22Rv1 (cell line): Measurements from ENCODE around the gene AEBP1.

Experiments
- H3K27ac ChIP-seq: fragments of 450-650 bp; 2 replicates; pipeline ENCODE4 v1.5.1; 2017
- ZFX ChIP-seq: fragments of 450-650 bp; IDR thresholded peaks from 2 replicates; pipeline ENCODE4 v1.6.1; 2017; ENCODE audit warnings: antibody characterized with exemption, borderline replicate concordance
- TF ChIP-seq, protein P1 (sequence below): fragments of 450-650 bp; IDR thresholded peaks from 2 replicates; pipeline ENCODE4 v1.5.1; 2017; ENCODE audit warnings: mild to moderate bottlenecking

Gene AEBP1

DNA sequence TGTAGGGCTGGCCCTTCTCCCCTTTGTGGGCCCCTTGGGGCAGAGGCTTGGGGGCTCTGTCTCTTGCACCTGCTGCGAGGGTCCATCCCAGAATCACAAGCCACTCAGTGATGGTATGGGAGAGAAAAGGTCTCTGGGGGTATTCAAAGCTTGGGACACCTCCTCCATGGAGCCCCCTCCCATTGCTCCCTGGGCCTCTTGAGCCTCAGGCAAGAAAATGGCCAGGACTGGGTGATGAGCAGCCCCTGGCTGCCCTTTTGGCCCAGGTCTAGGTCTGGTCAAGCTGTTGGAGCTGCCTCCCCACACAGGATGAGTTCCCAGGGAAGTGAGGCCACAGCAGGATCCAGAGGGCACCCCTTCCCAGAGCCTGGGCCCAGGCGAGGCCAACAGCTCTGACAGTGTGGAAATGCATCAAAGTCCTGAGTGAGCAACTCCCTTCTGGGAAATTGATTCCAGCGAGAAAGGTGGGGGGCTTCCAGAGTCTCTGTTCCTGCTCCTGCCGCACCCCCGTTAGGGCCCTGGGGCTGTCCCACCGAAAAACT is 40.4 kb downstream of the AEBP1 start:
- TF ChIP-seq, protein P1, sequence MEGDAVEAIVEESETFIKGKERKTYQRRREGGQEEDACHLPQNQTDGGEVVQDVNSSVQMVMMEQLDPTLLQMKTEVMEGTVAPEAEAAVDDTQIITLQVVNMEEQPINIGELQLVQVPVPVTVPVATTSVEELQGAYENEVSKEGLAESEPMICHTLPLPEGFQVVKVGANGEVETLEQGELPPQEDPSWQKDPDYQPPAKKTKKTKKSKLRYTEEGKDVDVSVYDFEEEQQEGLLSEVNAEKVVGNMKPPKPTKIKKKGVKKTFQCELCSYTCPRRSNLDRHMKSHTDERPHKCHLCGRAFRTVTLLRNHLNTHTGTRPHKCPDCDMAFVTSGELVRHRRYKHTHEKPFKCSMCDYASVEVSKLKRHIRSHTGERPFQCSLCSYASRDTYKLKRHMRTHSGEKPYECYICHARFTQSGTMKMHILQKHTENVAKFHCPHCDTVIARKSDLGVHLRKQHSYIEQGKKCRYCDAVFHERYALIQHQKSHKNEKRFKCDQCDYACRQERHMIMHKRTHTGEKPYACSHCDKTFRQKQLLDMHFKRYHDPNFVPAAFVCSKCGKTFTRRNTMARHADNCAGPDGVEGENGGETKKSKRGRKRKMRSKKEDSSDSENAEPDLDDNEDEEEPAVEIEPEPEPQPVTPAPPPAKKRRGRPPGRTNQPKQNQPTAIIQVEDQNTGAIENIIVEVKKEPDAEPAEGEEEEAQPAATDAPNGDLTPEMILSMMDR, result no peak
- no peak for TF ChIP-seq ZFX

DNA sequence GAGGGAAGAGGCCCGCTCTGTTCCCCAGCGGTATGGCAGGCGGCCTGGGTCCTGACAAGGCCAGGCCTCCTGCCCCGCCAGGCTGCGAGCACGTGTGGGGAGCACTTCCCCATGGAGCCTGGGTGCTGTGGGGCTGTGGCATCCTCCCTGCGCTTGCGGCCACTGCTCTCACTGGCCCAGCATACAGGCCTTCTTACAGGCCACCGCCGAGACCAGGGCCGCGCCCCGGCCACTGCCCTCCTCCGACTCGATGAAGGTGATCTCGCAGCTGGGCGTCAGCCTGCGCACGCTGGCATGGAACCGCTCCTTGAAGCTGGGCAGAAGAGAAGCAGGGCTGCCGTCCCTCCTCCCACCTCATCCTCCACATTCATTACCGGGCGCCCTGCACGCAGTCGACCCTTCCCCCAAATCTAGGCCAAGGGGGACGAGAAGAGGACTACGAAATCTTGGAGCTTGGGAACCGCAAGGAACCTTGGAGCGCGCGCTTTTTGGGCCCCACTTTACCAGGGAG is 40.9 kb downstream of the AEBP1 start:
- TF ChIP-seq ZFX, result no peak
- TF ChIP-seq, protein P1, result no peak
- H3K27ac ChIP-seq, result no peak overlapping the region

More for the DNA sequence above, 40.4 kb downstream of the AEBP1 start:
- H3K27ac ChIP-seq, result no peak overlapping the region

DNA sequence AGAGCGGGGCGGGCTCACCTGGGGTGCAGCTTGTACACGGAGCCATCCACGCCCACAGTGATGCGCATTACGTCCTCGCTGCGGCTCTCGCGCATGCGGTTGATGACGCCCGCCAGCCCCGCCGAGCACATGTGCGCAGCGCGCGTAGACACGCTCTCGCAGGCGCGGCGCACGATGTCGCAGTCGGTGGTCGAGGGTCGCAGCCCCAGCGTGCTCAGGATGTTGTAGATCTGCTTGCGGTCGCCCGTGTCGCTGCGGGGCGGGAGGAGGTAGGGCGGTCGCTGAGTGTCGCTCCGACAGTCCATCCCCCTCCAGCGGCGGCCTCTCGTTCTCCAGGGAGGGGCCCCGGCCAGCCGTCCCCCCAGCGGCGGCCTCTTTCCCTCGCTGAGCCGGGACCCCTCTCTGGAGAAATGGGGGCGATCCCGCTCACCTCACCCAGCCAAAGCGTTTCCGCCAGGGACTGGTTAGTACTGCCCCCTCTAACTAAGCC is 41.4 kb downstream of the AEBP1 start:
- H3K27ac ChIP-seq, result no peak overlapping the region
- TF ChIP-seq, protein P1, result no peak
- no peak for TF ChIP-seq ZFX

DNA sequence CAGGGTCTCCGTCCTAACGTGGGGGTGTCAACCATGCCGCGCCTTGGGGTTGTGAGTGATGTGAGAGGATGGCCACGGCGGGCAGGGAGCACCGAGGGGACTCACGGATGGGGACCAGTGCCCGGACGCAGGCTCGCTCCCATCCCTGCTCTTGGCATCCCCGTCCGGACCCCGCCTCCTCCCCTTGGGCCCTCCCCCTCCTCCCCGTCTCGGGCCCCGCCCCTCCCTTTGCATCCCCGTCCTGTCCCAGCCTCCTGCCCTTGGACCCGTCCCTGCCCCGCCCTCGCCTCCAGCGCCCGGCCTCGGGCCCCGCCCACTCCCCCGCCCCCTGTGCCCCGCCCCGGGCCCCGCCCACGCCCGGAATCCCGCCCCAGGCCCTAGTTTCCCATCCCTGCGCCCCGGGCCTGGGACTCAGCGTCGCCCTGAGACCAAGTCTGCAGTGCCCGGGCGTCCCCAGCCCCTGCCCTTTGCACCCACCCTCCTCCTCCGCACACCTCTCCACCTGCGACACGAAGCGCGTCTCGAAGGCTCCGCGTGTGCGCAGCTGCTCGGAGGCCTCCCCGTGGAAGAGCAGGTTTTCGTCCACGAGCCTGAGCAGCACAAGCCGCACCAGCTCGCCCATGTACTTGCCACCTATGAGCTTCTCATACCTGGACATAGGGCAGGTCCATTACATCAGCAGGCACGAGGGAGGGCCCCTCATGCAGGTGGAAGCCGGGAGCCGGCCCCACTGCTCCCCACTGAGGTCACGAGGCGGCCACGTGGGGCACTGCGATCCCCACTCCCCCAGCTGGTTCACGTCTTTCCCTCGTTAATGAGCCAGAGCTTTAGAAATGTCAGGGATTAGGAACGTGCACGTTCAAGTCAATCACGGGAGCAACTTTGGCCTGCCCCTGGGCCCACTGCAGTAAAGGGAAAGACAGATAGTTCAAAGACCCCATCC is 42.1 kb downstream of the AEBP1 start:
- TF ChIP-seq, protein P1, result no peak
- no peak for TF ChIP-seq ZFX
- H3K27ac ChIP-seq, result no peak overlapping the region

DNA sequence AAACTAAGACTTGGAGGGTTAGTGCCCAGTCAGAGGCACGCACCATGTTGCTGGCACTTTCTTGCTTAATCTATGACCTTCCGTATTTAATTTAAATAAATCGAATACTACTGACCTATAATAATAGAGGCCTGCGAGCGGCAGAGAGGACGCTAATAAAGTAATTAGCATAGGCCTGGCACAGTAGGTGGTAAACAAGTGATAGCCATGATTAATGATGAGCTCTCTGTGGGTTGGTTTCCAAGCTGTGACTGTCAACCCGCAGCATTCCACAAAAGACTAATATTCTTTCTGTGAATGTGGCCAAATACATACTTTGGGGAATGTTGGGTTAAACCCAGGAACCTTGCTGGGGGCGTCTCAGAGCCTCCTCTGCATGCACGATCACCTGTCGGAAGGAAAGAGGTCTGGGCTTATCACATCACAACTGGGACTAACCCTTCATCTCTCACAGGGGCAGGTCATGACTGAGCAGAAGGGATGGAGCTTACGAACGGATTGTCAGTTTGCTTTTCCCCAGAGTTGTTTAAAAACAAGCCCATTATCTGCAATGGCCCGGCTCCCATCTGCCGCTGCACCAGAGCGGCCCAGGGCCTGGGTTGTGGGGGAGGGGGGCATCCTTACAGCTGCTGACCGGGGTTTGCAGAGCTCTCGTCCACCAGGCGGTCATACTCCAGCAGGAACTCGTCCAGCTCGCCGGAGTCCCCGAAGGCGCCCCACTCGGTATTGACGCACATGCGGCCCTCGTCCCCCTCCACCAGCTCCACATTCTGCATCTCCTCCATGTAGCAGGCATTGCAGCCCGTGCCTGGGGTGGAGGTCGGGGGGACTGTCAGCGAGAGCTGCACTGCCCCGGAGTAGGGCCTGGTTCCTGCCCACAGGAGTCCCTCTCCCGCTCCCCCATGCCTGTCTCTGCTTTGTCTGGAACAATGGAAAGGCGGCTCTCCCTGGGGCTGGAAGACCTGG is 43.2 kb downstream of the AEBP1 start:
- TF ChIP-seq, protein P1, result no peak
- no peak for TF ChIP-seq ZFX
- no peak overlapping the region for H3K27ac ChIP-seq

DNA sequence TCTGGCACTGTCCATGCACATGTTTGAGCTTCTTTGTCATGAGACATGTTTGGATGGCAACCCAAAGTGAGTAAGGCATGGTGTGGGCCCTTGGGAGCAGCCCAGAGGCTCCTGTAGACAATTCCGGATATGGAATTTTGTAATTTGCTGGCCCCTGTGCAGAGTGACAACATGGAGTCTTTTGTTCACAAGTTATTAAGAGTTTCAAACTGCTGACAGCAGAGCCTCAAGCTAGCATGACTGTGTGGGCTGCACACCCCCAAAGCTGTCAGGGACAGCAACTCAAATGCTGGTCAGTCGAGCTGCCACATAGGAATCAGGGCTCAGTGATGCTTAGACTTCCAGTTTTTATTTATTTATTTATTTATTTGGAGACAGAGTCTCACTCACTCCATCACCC is 44.0 kb downstream of the AEBP1 start:
- no peak overlapping the region for H3K27ac ChIP-seq
- TF ChIP-seq, protein P1, result no peak
